Esophagus muscularis mucosa (tissue), 4 donors: ENCODE results near the gene ZBTB45. TPM values are rescaled to one million over a fixed set of nuclear protein-coding genes. Genes with fewer than 3 reads are reported as not detected.
A peak's percentile ranks its signal among the peaks of the same experiment; 100 is the strongest.

Experiments used
- DNase-seq: peaks from one replicate; pipeline ENCODE4 v3.0.0-alpha.2; 2017; ENCODE audit errors: extremely low spot score
- H3K27ac ChIP-seq, 4 donors: fragments of 200-600 bp; sonication (generic); replicated peaks in 1 of 4; 1 replicate in 3 of 4; 2 replicates in 1 of 4; pipeline ENCODE4 v1.5.1; 2016 to 2019; ENCODE audit warnings: mild to moderate bottlenecking in 1 of 4
- H3K27me3 ChIP-seq, 4 donors: fragments of 200-600 bp; sonication (generic); one replicate each; pipeline versions ENCODE4 v1.5.1 to v1.6.0; 2016 to 2019
- H3K36me3 ChIP-seq, 4 donors: fragments of 200-600 bp; sonication (generic); one replicate each; pipeline ENCODE4 v1.5.1; 2016 to 2019
- H3K4me1 ChIP-seq, 4 donors: fragments of 200-600 bp; sonication (generic); one replicate each; pipeline ENCODE4 v1.5.1; 2016 to 2019
- H3K4me3 ChIP-seq, 4 donors: fragments of 200-600 bp; sonication (generic); 1 replicate in 2 of 4; 2 replicates in 2 of 4; pipeline ENCODE4 v1.5.1; 2016 to 2019; ENCODE audit warnings: mild to moderate bottlenecking in 4 of 4, moderate library complexity in 1 of 4
- H3K9me3 ChIP-seq, 4 donors: fragments of 200-600 bp; sonication (generic); 1 replicate in 3 of 4; 2 replicates in 1 of 4; pipeline ENCODE4 v1.5.1; 2016 to 2019
- CTCF ChIP-seq, 3 experiments: fragments of 200-600 bp in 2 of 3; fragments of 450-650 bp in 1 of 3; sonication (generic) in 2 of 3; IDR thresholded peaks; one replicate each; pipeline ENCODE4 v1.5.1; 2017 to 2019; ENCODE audit warnings: antibody characterized with exemption in 3 of 3, mild to moderate bottlenecking in 2 of 3, moderate library complexity in 1 of 3
- EP300 ChIP-seq: sonication (generic); formaldehyde crosslinking; IDR thresholded peaks from one replicate; pipeline ENCODE4 v1.6.1; 2017; ENCODE audit warnings: antibody characterized with exemption
- POLR2A ChIP-seq: fragments of 450-650 bp; IDR thresholded peaks from one replicate; pipeline ENCODE4 v1.6.1; 2017; ENCODE audit warnings: antibody characterized with exemption, moderate library complexity, mild to moderate bottlenecking, low read depth
- POLR2AphosphoS5 ChIP-seq, 2 donors: sonication (generic); formaldehyde crosslinking; IDR thresholded peaks; one replicate each; pipeline ENCODE4 v1.6.1; 2017; ENCODE audit warnings: antibody characterized with exemption in 2 of 2
- WGBS: methylation state at CpG from one replicate; pipeline ENCODE4 v1.1.5; 2018; 5-methylcytosine and 5-hydroxymethylcytosine counted together
- intact Hi-C: fragments of 100-400 bp; cut with DNase I; formaldehyde crosslinking; loops from one replicate; pipeline ENCODE4 v1.15.1; 2023
- total RNA-seq, 4 donors: library from RNA; depleted of rRNA; stranded (reverse); fragments of >200 nt; gene quantifications; one replicate each; pipeline versions ENCODE4 v1.1.0 to v1.2.1, GENCODE V29; 2016

ZBTB45 gene
- total RNA-seq, 4 donors from 2014 or later, result 8.8 to 20.0 (median 12.1) TPM

- no peaks in the 10 kb centered on the region for H3K9me3 ChIP-seq
- intact Hi-C loops, result no loop called here
- peaks cover 14 to 32% (median 27%) of the 10 kb centered on the region in 4 donors for H3K36me3 ChIP-seq
- peak overlapping the region; percentile 67 to 89 (median 84) for H3K4me3 ChIP-seq
- peaks cover 0 to under 1% (median 0%) of the 10 kb centered on the region in 4 donors for H3K27me3 ChIP-seq
- H3K4me1 ChIP-seq, result peaks cover 57 to 78% (median 76%) of the 10 kb centered on the region in 4 donors
- no peak for DNase-seq
- WGBS, result 29% methylated on average over 12 of the region's 12 CpGs
- TF ChIP-seq POLR2AphosphoS5 (IDR thresholded peaks at IDR 0.05) (no peak), CTCF (IDR thresholded peaks at IDR 0.05) (no peak), EP300 (no peak), POLR2A (no peak)
- H3K27ac ChIP-seq, result peak overlapping the region; percentile 96 to 100 (median 100)
Measured at GRCh38 chr19:58557221-58558065, 37.8 kb upstream of the ZBTB45 start.

- DNase-seq, result no peak
- H3K36me3 ChIP-seq, result peaks cover 21 to 39% (median 34%) of the 10 kb centered on the region in 4 donors
- peaks cover 49 to 70% (median 68%) of the 10 kb centered on the region in 4 donors for H3K4me1 ChIP-seq
- 53% methylated on average over 10 of the region's 10 CpGs for WGBS
- H3K9me3 ChIP-seq, result no peaks in the 10 kb centered on the region
- H3K27ac ChIP-seq, result peak overlapping the region; percentile 96 to 100 (median 100)
- no peak for TF ChIP-seq CTCF (IDR thresholded peaks at IDR 0.05)
- no peak for TF ChIP-seq POLR2A
- TF ChIP-seq EP300, result no peak
- no peak for TF ChIP-seq POLR2AphosphoS5 (IDR thresholded peaks at IDR 0.05)
- H3K27me3 ChIP-seq, result no peaks in the 10 kb centered on the region
- intact Hi-C loops, result no loop called here
- H3K4me3 ChIP-seq, result peak overlapping the region; percentile 67 to 89 (median 84)
Measured at GRCh38 chr19:58556622-58557220, 37.1 kb upstream of the ZBTB45 start.

DNA sequence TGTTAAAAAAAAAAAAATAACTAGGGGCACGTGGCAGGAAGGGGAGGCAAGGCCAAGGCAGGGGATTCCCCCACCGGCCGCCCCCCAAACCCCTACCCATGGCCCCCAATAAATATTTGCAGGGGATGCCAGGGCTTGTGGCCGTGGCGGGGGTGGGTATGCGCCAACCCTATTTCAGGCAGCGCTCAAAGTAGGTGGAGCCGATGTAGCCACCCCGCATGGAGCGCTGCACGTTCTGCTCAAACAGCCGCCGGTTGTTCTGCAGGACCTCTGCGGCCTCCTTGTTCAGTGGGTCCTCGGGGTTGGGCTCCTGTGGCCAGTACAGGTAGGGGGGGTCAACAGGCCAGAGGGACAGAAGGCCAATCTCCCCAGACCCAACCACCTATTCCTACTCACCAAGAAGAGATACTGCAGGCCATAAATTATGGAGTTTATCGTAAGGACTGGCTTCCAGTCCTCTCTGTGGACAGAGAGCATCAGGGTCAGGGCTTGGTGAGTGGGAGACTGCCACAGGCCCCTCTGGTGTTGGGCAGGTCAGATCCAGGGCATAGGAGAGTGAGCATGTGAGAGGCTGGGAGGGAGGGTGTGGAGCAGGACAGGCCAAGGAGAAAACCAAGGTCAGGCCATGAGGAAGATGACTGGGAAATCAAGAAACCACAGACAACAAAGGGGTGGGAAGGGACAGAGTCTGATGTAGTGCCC lies 36.5 kb upstream of the ZBTB45 start:
- Histone ChIP-seq H3K9me3 (no peaks in the 10 kb centered on the region), H3K4me1 (peaks cover 46 to 64% (median 62%) of the 10 kb centered on the region in 4 donors), H3K36me3 (peaks cover 28 to 46% (median 40%) of the 10 kb centered on the region in 4 donors), H3K4me3 (peak overlapping the region in 2 of 4 donors; percentile 70 to 89), H3K27ac (peak overlapping the region; percentile 94 to 100 (median 98)), H3K27me3 (no peaks in the 10 kb centered on the region)
- WGBS, result 88% methylated on average over 8 of the region's 16 CpGs
- DNase-seq, result no peak
- intact Hi-C loops, result no loop called here
- TF ChIP-seq EP300 (no peak), POLR2AphosphoS5 (IDR thresholded peaks at IDR 0.05) (no peak), POLR2A (no peak), CTCF (IDR thresholded peaks at IDR 0.05) (no peak)

DNA sequence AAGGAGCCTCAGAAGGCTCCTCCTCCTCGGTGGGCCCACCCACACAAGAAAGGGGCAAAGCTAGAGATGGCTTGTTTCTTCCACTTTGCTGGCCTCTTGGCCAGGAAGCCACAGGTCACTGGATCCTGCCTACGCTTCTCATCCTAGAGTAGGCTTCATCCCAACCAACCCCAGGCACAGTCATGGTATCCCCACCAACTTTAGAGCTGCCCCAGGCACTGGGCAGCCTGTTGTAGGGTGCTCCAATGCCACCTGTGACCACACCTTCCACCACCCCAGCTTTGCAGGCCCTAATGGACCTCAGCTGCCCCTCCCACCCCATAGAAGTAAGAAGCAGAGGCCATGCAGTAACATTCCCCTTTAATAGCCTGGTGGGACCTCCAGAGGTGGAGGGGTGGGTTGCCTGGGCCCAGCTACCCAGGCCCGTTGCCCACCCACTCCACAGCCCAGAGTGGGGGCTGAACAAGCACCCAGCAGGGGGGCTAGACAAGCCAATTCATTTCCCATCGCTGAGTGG lies 35.8 kb upstream of the ZBTB45 start:
- peak overlapping the region; percentile 94 to 100 (median 98) for H3K27ac ChIP-seq
- H3K4me1 ChIP-seq, result peaks cover 46 to 57% (median 55%) of the 10 kb centered on the region in 4 donors
- no peak for DNase-seq
- 58% methylated on average over 3 of the region's 4 CpGs for WGBS
- no peaks in the 10 kb centered on the region for H3K27me3 ChIP-seq
- intact Hi-C loops, result no loop called here
- peak overlapping the region; percentile 70 to 84 (median 75) for H3K4me3 ChIP-seq
- H3K9me3 ChIP-seq, result no peaks in the 10 kb centered on the region
- H3K36me3 ChIP-seq, result peaks cover 33 to 52% (median 47%) of the 10 kb centered on the region in 4 donors
- TF ChIP-seq POLR2AphosphoS5 (IDR thresholded peaks at IDR 0.05) (no peak), CTCF (IDR thresholded peaks at IDR 0.05) (no peak)
